Left colon (tissue), 2 donors: ENCODE measurements around the gene OSMR. TPM values are rescaled to one million over a fixed set of nuclear protein-coding genes. Genes with fewer than 3 reads are reported as not detected.
"Not testable (repeated sequence)": the region's sequence is repeated elsewhere in the genome, so short reads cannot be mapped to it uniquely, and the experiment has no call there.

Experiments used
- ATAC-seq: fragments of 200-7000 bp; cut with Tn5 transposase; one replicate; pipeline ENCODE4 v1.9.1; 2020; ENCODE audit warnings: mild to moderate bottlenecking, moderate library complexity
- DNase-seq, 2 donors: peaks; one replicate each; pipeline ENCODE4 v3.0.0-alpha.2; 2020
- intact Hi-C, 2 donors: fragments of 100-400 bp; cut with DNase I in 1 of 2; cut with micrococcal nuclease in 1 of 2; formaldehyde crosslinking; loops; one replicate each; pipeline versions ENCODE4 v1.11.2 to v1.14.0; 2022; cut with DNase I, micrococcal nuclease
- total RNA-seq, 2 donors: library from RNA; stranded (reverse); fragmentation: NEBNext Ultra II Directional; extraction: Animal tissue kit (Norgen Biotek cat#: 25700); gene quantifications; one replicate each; pipeline ENCODE4 v1.2.1, GENCODE V29; 2021
- donor health status: DM: no; HTN: no; CAD: no.
- donor health status: DM: yes; HTN: yes; CAD: no.

The OSMR gene
- total RNA-seq, 2 donors from 2014 or later, result 4.6 to 6.9 TPM

GRCh38 chr5:38861986-38862770, 16.4 kb downstream of the OSMR start:
- ATAC-seq, intact Hi-C loops, DNase-seq: not testable (repeated sequence)

GRCh38 chr5:38866362-38867031, 20.7 kb downstream of the OSMR start:
- DNase-seq (no peak), ATAC-seq (no peak)
- intact Hi-C loops, result no loop called here

DNA sequence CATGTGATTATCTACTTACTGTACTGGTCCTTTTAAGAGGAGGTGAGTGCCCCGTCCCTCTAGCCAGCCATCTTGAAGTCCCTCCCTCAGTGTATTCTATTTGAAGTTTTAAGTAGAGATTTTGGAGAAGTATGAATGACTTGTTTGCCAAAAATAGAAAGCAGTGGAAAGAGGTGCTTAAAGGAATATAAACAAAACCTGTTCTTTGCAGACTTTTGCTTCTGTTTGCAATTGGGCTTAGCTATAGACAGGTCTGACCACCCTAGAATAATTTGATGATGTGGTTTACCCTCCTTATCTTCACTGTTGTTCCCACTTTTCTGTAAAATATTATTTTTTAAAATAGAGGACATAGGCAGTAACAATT, 21.2 kb downstream of the OSMR start:
- no peak for DNase-seq
- no peak for ATAC-seq
- intact Hi-C loops, result no loop called here

DNA sequence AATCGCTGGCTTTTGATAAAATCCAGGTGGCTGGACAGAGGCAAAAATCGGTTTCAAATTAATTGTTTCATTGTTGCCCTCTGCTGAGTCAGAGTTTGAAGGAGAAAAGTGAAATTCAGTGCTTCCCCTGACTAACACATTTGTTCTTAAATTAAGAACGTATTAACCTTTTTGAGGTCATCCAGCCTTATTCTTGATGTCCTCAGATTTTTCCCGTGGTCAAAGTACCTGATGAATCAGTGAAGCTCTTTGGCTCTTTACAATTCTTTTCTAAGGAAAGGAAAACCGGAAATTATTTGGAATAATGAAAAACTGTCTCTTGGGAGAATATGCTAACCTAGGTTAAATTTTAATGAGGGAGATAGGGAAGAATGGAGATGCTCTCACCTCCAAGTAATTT, 21.6 kb downstream of the OSMR start:
- intact Hi-C loops, result no loop called here
- no peak for DNase-seq
- ATAC-seq, result no peak

GRCh38 chr5:38870595-38870994, 24.8 kb downstream of the OSMR start:
- ATAC-seq (no peak), DNase-seq (no peak)
- intact Hi-C loops, result no loop called here

- ATAC-seq (no peak), DNase-seq (no peak)
- intact Hi-C loops, result no loop called here
These were observed 25.3 kb downstream of the OSMR start for GRCh38 chr5:38871058-38871605.

- no peak for DNase-seq
- intact Hi-C loops, result no loop called here
- ATAC-seq, result no peak
These were observed 26.2 kb downstream of the OSMR start for GRCh38 chr5:38871790-38872551.

DNA sequence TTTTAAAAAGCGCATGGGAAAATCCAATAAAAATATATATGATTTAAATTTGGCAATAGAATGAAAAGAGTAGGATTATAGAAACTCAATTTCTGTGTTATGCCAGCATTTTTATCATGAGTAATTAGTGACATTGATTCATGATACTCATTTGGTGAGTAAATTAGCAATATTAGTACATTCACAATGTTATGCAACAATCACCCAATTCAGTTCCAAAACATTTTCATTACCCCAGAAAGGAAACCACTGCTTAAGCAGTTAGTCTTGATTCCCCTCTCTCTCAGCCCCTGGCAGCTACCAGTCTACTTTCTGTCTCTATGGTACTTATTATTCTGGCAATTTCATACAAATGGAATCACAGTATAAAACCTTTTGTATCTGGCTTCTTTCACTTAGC, 27.0 kb downstream of the OSMR start:
- intact Hi-C loops, result no loop called here
- ATAC-seq, result no peak
- no peak for DNase-seq

DNA sequence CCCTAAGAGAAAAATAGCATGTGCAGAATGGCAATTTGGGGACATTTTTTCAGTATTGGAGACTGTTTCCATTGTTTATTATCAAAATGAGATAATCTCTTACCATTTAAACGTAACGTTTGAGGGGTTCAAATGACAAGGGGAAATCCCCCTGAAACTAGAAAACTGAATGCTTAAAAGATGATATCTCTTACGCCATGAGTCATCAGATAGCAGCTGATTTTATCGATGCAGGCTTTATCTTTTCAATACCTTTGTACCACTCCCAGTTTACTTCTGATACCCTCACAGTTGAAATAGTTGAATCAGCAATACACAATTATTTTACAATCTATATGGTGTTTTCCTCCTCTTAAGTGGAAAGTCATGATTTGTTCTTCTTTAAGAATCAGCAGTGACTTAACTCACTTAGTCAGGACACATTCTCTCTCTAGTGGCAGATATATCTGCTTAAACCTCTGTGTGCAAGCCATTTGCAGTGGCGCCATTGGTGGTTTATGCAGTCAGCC, 29.2 kb downstream of the OSMR start:
- no peak for ATAC-seq
- intact Hi-C loops, result no loop called here
- no peak for DNase-seq

GRCh38 chr5:38878391-38879077, 32.7 kb downstream of the OSMR start:
- DNase-seq (no peak), ATAC-seq (no peak)
- intact Hi-C loops, result no loop called here

GRCh38 chr5:38879078-38879460, 33.3 kb downstream of the OSMR start:
- DNase-seq, result no peak
- no peak for ATAC-seq
- intact Hi-C loops, result no loop called here

DNA sequence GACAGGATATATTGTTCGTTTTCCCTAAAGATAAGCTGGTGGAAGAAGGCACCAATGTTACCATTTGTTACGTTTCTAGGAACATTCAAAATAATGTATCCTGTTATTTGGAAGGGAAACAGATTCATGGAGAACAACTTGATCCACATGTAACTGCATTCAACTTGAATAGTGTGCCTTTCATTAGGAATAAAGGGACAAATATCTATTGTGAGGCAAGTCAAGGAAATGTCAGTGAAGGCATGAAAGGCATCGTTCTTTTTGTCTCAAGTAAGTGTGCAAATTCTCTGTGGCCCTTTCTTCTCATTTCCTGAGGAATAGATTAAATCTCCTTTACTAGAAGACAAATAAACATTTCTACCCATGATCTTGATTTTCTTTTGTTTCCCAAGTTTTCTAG, 38.0 kb downstream of the OSMR start:
- intact Hi-C loops, result no loop called here
- DNase-seq, result no peak
- no peak for ATAC-seq

DNA sequence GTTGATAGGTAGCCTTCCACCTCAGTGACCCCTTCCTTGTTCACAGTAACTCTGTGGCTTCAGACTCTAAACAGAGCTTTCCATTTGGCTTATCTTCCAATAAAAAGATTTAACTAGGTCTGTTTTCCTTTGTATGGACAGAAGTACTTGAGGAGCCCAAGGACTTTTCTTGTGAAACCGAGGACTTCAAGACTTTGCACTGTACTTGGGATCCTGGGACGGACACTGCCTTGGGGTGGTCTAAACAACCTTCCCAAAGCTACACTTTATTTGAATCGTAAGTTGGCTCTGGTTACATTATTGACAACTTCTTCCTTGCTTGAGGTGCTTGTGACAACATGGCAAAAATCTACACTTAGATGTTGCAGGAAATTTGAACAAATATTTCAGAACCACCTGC, 39.4 kb downstream of the OSMR start:
- intact Hi-C loops, result no loop called here
- DNase-seq, result no peak
- ATAC-seq, result no peak

- no peak for ATAC-seq
- no peak for DNase-seq
- intact Hi-C loops, result no loop called here
These were observed 42.2 kb downstream of the OSMR start for GRCh38 chr5:38888041-38888440.

DNA sequence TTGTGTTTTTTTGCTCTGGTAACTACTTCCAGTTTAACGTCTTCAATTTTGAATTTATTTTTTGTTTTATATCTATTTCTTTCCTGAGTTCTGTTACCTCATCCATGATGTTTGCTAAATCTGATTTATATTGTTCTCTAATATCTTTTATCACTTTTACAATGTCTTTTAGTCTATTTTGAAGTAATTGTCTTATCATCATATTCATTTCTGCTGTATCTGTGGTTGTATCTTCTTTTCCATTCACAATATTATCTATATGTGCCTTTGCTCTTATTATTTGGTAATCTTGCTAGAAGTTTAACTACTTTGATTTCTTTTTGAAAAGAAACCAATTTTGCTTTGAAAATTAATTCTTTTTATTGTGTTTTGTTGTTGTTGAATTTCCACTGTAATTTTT, 43.6 kb downstream of the OSMR start:
- intact Hi-C loops, result no loop called here
- no peak for DNase-seq
- no peak for ATAC-seq

- DNase-seq (no peak), ATAC-seq (no peak)
- intact Hi-C loops, result no loop called here
These were observed 45.8 kb downstream of the OSMR start for GRCh38 chr5:38891563-38891962.

DNA sequence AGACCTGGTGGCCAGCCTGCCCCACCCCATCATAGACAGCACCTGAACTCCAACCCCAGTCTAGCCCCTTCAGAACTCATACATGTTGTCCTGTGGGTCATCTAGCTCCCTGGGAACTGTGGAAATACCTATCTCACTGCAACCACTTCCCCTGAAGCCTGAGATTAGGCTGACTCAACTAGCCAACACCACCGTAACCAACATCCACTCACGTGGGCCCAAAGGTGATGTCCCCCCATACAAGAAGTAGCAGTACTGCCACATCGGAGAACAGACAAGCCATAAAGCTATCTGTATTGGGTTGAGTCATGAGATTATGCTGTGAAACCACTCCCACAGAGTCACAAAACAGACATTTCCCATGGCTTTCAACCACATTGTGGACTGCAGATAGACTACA, 46.6 kb downstream of the OSMR start:
- ATAC-seq, result no peak

GRCh38 chr5:38896760-38897159, 50.9 kb downstream of the OSMR start:
- DNase-seq (no peak), ATAC-seq (no peak)
- intact Hi-C loops, result no loop called here

More for the DNA sequence above, 46.6 kb downstream of the OSMR start:
- DNase-seq, result no peak
- intact Hi-C loops, result no loop called here

DNA sequence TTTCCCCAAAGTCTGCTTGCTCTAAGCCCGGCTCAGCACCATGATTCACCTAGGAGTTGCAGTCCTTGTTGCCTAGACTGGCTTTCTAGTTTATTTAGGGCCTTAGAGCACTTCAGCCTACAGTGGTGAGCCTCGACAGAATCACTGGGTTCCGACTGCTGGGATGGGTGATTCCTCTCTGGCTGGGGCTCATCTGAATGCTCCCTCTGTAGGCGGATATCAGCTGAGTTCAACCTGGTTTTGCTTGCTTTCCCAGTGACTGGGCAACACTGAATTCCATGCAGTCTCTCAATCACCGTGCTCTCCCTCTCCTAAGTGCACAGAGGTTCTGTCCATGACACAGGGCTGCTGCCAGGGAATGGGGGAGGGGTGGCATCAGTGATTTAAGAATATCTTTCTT, 54.1 kb downstream of the OSMR start:
- DNase-seq, result no peak
- intact Hi-C loops, result no loop called here
- no peak for ATAC-seq
